A549 (cell line): ENCODE data around the gene KLHL29.

Experiments used
- CHD4 ChIP-seq: fragments of 200-600 bp; sonication (generic); IDR thresholded peaks from 2 replicates; pipeline ENCODE4 v1.6.1; 2016; ENCODE audit warnings: antibody characterized with exemption, mild to moderate bottlenecking, borderline replicate concordance
- CTCF ChIP-seq: fragments of >200 bp; sonication (Bioruptor Twin); formaldehyde crosslinking; IDR thresholded peaks from 3 replicates; pipeline ENCODE4 v1.5.1; 2016
- HOXB5 ChIP-seq: fragments of 250-450 bp; sonication (Bioruptor Pico); IDR thresholded peaks from 2 replicates; pipeline ENCODE4 v1.5.0; 2020; ENCODE audit warnings: mild to moderate bottlenecking, moderate library complexity
- MAX ChIP-seq: IDR thresholded peaks from 2 replicates; pipeline ENCODE4 v1.6.1; 2012
- POLR2A ChIP-seq: IDR thresholded peaks from 2 replicates; pipeline ENCODE4 v1.6.1; 2012; ENCODE audit warnings: mild to moderate bottlenecking, low read length
- RAD21 ChIP-seq, 2 experiments: fragments of >200 bp in 1 of 2; sonication (Bioruptor Twin) in 1 of 2; formaldehyde crosslinking in 1 of 2; IDR thresholded peaks in 1 of 2; conservative IDR thresholded peaks in 1 of 2; 2 replicates in 1 of 2; 3 replicates in 1 of 2; pipeline ENCODE4 v1.6.1; 2012 to 2018; ENCODE audit warnings: inconsistent platforms in 1 of 2
- RARB ChIP-seq: fragments of 250-450 bp; sonication (Bioruptor Pico); IDR thresholded peaks from 2 replicates; pipeline ENCODE4 v1.8.0; 2021; ENCODE audit warnings: mild to moderate bottlenecking, moderate library complexity
- REST ChIP-seq: fragments of 200-600 bp; sonication (generic); IDR thresholded peaks from 2 replicates; pipeline ENCODE4 v1.6.1; 2016; ENCODE audit warnings: antibody characterized with exemption, mild to moderate bottlenecking, moderate library complexity

GRCh38 chr2:23430263-23430662 is 45.3 kb downstream of the KLHL29 start:
- TF ChIP-seq RAD21 (conservative IDR thresholded peaks at IDR 0.05 in 1 of 2, IDR thresholded peaks at IDR 0.05 in 1 of 2) (no peak), CTCF (no peak), RARB (CRISPR knock-in tag) (no peak), CHD4 (no peak), REST (no peak), HOXB5 (CRISPR knock-in tag) (no peak), MAX (no peak), POLR2A (no peak)
